Neural crest cell (in vitro differentiated cells): ENCODE results near the gene NT5E. TPM values are rescaled to one million over a fixed set of nuclear protein-coding genes. Genes with fewer than 3 reads are reported as not detected.

Experiments
- DNase-seq: peaks from one replicate; pipeline ENCODE4 v3.0.0; 2021; ENCODE audit warnings: low read depth, mixed read lengths, low spot score
- H3K27ac Mint-ChIP-seq: one replicate; pipeline ENCODE4 v1.8.0; 2021; ENCODE audit warnings: mild to moderate bottlenecking, mixed read lengths; ENCODE audit not compliant: unreplicated experiment
- H3K27me3 Mint-ChIP-seq: 2 replicates; pipeline ENCODE4 v1.8.0; 2021; ENCODE audit warnings: low read depth, mild to moderate bottlenecking, mixed read lengths
- H3K36me3 Mint-ChIP-seq: 2 replicates; pipeline ENCODE4 v1.8.0; 2021; ENCODE audit warnings: low read depth, mild to moderate bottlenecking, mixed read lengths
- H3K4me1 Mint-ChIP-seq: 2 replicates; pipeline ENCODE4 v1.8.0; 2021; ENCODE audit warnings: mixed read lengths
- H3K4me3 Mint-ChIP-seq: one replicate; pipeline ENCODE4 v1.8.0; 2021; ENCODE audit warnings: mild to moderate bottlenecking, mixed read lengths
- H3K9me3 Mint-ChIP-seq: 2 replicates; pipeline ENCODE4 v1.8.0; 2021; ENCODE audit warnings: mixed read lengths
- total RNA-seq: library from RNA; stranded (reverse); gene quantifications from 2 replicates; pipeline ENCODE4 v1.2.1, GENCODE V29; 2021
- TF ChIP-seq, protein P1 (sequence below): fragments of 200-600 bp; sonication (generic); conservative IDR thresholded peaks from 2 replicates; pipeline ENCODE4 v1.5.0; 2021; ENCODE audit warnings: antibody characterized with exemption, mild to moderate bottlenecking

Gene NT5E
- total RNA-seq, 1 donor from 2014 or later: 0.28 TPM

DNA sequence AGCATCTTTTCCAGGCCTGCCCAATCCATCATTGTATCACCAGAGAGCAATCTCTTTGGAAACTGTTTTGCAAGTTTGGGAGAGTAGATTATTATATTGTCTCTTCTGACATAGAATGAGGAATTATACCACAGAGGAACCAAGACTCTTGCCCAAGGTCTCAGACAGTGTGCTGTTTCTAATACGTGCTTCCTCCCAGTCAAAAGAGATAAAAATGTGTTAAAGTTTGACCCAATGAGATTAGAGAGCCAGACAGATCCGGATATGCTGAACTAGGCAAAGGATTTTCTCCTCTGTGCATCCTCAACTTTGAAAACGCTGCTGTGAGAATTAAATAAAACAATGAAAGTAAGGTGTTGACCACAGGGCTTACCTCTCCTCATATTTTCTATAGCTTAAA lies 18.6 kb upstream of the NT5E start:
- TF ChIP-seq, protein P1, sequence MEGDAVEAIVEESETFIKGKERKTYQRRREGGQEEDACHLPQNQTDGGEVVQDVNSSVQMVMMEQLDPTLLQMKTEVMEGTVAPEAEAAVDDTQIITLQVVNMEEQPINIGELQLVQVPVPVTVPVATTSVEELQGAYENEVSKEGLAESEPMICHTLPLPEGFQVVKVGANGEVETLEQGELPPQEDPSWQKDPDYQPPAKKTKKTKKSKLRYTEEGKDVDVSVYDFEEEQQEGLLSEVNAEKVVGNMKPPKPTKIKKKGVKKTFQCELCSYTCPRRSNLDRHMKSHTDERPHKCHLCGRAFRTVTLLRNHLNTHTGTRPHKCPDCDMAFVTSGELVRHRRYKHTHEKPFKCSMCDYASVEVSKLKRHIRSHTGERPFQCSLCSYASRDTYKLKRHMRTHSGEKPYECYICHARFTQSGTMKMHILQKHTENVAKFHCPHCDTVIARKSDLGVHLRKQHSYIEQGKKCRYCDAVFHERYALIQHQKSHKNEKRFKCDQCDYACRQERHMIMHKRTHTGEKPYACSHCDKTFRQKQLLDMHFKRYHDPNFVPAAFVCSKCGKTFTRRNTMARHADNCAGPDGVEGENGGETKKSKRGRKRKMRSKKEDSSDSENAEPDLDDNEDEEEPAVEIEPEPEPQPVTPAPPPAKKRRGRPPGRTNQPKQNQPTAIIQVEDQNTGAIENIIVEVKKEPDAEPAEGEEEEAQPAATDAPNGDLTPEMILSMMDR: no peak
- no peaks in the 10 kb centered on the region for H3K4me1 Mint-ChIP-seq
- peaks cover 4% of the 10 kb centered on the region for H3K9me3 Mint-ChIP-seq
- peaks cover 3% of the 10 kb centered on the region for H3K36me3 Mint-ChIP-seq
- H3K27ac Mint-ChIP-seq: no peak overlapping the region
- H3K4me3 Mint-ChIP-seq: no peak overlapping the region
- peaks cover 6% of the 10 kb centered on the region for H3K27me3 Mint-ChIP-seq
- no peak for DNase-seq

DNA sequence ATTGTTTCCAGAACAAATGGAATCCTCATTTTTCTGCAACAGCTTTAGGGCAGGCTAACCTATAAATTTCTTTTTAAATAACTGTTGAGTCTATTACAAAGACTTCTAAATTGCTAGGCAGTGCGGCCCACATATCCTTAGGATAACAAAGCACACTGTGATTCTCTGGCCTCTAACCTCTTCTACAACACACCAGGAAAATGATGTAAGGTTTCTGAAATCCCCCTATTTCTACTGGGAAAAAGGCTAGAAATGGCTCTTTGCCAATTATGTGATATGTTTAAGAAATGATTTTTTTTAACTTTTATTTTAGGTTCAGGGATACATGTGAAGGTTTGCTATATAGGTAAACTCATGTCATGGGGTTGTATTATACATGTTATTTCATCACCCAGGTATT lies 17.3 kb upstream of the NT5E start:
- no peaks in the 10 kb centered on the region for H3K36me3 Mint-ChIP-seq
- no peaks in the 10 kb centered on the region for H3K4me1 Mint-ChIP-seq
- H3K27ac Mint-ChIP-seq: no peak overlapping the region
- DNase-seq: no peak
- H3K4me3 Mint-ChIP-seq: no peak overlapping the region
- H3K9me3 Mint-ChIP-seq: no peaks in the 10 kb centered on the region
- H3K27me3 Mint-ChIP-seq: peaks cover 12% of the 10 kb centered on the region
- TF ChIP-seq, protein P1: no peak

DNA sequence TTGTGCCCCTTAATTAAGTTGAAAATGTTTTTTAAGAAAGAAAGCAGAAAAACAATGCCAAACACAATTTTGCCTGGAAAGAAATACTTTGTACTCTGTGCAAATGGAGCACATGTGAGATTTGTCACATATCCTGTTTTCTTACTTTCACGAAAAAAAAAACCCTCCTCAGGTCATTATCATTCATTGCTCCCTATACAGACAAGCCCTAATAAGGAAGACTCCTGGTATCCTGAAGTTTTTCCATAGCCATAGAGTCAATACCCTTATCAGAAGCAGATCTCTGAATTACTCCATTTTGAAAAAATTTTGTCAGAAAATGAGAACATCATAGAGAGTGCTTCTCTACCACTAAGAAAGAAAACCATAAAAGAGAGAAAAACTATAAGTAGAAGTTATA lies 14.0 kb upstream of the NT5E start:
- Mint-ChIP-seq H3K9me3 (no peaks in the 10 kb centered on the region), H3K36me3 (no peaks in the 10 kb centered on the region), H3K4me1 (no peaks in the 10 kb centered on the region), H3K4me3 (no peak overlapping the region), H3K27ac (no peak overlapping the region), H3K27me3 (peaks cover 8% of the 10 kb centered on the region)
- TF ChIP-seq, protein P1: no peak
- DNase-seq: no peak

DNA sequence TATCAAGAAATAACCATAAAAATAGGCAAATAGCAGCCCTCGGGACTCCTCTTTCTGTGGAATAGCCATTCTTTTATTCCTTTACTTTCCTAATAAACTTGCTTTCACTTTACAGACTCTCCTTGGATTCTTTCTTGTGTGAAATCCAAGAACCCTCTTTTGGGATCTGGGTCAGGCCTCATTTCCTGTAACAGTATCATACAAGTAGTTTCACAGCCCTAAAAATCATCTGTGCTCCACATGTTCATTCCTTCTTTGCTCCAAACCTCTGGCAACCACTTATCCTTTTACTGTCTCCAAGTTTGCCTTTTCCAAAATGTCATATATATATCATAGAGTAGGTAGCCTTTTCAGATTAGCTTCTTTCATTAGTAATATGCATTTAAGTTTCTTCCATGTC lies 13.5 kb upstream of the NT5E start:
- no peak for DNase-seq
- TF ChIP-seq, protein P1: no peak
- Mint-ChIP-seq H3K27ac (no peak overlapping the region), H3K36me3 (no peaks in the 10 kb centered on the region), H3K27me3 (peaks cover 8% of the 10 kb centered on the region), H3K4me1 (no peaks in the 10 kb centered on the region), H3K9me3 (no peaks in the 10 kb centered on the region), H3K4me3 (no peak overlapping the region)

DNA sequence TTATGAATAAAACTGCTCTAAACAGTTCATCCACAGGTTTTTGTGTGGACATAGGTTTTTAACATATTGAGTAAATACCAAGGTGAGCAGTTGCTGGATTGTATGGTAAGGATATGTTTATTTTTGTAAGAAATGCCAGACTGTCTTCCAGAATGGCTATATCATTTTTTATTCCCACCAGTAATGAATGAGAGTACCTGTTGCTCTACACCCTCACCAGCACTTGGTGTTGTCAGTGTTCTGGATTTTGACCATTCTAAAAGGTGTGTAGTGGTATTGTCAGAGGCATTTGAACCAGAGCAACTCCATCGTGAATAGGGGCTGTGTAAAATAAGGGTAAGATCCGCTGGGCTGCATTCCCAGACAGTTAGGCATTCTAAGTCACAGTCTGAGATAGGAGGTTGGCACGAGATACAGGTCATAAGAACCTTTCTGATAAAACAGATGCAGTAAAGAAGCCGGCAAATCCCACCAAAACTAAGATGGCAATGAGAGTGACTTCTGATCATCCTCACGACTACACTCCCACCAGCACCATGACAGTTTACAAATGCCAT lies 12.9 kb upstream of the NT5E start:
- Mint-ChIP-seq H3K4me1 (no peaks in the 10 kb centered on the region), H3K9me3 (no peaks in the 10 kb centered on the region), H3K27ac (no peak overlapping the region), H3K27me3 (peaks cover 8% of the 10 kb centered on the region), H3K4me3 (no peak overlapping the region), H3K36me3 (no peaks in the 10 kb centered on the region)
- DNase-seq: no peak
- TF ChIP-seq, protein P1: no peak
